Stimulated activated CD4-positive, alpha-beta T cell treated with anti-CD3 and anti-CD28 coated beads, TNF-alpha, amount 100 ng/mL, for 24 hours (primary cell): ENCODE results near the gene NT5DC2.

Experiments
- DNase-seq, 3 experiments: peaks; one replicate each; pipeline ENCODE4 v3.0.0-alpha.2; 2020; ENCODE audit warnings: low read depth in 3 of 3

The NT5DC2 gene

DNA sequence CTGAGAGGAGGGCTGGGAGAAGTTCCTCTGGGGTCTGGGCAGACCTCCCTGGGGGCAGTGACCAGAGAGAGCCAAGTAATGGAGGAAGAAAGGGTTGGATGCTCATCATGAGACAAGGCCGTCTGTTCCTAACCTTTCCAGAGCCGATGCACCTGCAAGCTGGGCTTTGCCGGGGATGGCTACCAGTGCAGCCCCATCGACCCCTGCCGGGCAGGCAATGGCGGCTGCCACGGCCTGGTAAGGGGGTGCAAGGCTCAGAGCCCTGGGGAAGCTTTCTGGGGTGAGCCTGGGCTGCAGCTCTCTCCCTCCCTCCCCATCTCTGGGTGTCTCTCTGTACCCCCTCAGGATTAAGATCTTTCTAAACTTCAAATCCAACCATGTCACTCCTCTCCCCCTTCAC, 22.1 kb downstream of the NT5DC2 start:
- no peak for DNase-seq

DNA sequence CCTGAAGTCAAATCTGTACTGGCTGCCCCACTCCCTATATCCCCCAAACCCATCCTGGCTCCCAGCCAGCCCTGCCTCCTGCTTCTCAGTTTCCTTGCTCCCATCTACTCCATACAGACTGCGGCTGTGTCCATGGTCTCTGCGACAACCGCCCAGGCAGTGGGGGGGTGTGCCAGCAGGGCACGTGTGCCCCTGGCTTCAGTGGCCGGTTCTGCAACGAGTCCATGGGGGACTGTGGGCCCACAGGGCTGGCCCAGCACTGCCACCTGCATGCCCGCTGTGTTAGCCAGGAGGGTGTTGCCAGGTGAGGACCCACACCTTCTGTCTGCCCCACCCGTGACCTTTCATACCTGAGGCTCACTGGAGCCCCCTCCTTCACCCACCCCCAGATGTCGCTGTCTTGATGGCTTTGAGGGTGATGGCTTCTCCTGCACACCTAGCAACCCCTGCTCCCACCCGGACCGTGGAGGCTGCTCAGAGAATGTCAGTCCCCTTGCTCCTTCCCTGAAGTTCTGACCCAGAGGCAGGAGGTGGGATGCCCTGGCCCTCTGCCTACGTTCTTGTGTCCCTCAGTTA, 23.8 kb downstream of the NT5DC2 start:
- DNase-seq: no peak

DNA sequence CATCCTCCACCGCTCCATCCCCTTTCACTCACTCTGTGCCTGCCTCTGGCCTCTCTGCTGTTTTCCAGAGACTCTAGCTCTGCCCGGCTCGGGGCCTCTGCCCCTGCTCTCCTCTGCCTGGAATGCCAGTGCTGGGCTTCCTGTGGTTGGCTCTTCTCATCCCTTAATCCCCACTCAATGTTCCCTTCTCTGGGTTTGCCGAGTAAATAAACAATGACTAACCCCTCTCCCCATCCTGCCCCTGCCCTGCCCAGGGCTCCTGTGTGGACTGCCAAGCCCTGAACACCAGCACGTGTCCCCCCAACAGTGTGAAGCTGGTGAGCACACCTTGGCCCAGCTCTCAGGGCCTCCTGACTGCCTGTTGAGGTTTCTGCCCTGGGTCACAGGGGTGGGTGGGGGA, 26.3 kb downstream of the NT5DC2 start:
- DNase-seq: no peak

DNA sequence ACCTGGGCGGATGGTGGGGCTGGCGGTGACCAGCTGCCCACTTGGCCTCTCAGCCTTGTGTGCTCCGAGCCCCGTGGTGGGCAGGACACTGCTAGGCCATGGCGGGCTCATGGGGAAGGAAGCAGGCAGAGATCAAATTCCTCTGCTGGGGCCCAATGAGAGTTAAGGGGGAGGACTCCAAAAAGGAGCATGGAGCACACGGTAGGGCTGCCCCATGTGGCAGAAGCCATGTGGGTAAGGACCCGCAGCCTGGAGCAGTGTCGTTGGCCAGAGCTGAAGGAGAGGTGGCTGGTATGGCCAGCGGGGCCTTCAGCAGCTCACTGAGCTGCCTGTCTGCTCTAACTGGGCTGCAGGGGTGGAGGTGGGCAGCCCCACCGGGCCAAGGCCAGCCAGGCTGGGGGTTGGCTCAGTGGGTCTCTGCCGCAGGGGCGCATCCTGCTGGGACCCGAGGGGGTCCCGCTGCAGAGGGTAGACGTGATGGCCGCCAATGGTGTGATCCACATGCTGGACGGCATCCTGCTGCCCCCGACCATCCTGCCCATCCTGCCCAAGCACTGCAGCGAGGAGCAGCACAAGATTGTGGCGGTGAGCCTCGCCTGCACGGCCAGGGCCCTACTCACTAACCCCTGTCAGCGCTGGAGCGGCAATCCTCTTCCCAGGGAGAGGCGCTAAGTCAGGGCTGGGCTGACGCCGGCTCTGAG, 27.2 kb downstream of the NT5DC2 start:
- DNase-seq: no peak

DNA sequence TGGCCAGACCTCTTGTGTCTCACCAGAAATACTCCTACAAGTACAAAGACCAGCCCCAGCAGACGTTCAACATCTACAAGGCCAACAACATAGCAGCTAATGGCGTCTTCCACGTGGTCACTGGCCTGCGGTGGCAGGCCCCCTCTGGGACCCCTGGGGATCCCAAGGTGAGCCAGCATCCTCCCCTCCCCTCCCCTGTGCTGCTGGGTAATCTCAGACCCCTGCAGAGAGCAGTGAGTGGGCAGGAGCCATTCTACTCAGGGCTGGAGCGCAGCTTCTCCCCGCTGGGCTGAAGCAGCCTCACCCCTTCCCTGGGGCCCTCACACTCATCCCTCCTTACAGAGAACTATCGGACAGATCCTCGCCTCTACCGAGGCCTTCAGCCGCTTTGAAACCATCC, 28.7 kb downstream of the NT5DC2 start:
- no peak for DNase-seq

DNA sequence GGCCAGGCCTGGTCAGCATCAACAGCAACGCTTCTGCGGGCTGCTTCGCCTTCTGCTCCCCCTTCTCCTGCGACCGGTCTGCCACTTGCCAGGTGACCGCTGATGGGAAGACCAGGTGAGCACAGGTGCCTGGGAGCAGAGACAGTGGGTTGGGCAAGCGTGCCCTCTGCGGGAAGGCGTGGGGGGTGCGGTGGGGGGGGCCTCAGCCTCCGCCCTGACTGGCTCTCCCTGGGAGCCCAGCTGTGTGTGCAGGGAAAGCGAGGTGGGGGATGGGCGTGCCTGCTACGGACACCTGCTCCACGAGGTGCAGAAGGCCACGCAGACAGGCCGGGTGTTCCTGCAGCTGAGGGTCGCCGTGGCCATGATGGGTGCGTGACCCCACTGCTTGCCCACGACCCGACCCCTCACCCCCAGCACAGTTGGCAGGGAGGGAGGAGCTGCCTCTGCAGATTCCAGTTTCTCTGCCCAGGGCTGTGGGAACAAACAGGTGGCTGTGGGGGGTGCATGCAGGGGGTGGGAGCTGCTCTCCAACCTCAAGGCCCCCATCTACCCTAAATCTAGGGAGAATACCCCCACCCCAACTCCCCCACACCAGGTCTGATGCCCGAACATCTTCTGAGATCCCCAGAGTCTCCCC, 29.8 kb downstream of the NT5DC2 start:
- DNase-seq: no peak

DNA sequence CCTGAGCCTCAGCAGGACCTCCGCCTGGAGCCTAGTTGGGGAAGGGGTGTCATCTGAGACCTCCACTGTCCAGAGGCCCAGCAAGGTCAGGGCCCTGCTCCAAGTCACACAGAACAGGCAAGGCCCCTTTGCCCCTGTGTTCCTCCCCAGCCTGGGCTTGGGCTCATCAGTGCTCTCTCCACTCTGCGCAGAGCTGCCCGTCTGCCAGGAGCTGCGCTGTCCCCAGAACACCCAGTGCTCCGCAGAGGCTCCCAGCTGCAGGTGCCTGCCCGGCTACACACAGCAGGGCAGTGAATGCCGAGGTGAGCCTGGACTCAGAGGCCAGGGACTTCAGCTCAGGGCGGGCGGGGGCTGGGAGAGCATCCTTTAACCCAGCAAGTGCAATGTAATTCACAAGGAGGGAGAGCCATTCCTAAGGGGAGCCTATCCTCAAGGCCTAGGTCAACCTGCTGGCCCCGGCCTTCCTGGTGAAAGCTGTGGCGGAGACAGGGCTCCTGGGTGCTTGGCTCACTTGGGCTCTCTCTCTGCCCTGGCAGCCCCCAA, 30.8 kb downstream of the NT5DC2 start:
- DNase-seq: no peak

DNA sequence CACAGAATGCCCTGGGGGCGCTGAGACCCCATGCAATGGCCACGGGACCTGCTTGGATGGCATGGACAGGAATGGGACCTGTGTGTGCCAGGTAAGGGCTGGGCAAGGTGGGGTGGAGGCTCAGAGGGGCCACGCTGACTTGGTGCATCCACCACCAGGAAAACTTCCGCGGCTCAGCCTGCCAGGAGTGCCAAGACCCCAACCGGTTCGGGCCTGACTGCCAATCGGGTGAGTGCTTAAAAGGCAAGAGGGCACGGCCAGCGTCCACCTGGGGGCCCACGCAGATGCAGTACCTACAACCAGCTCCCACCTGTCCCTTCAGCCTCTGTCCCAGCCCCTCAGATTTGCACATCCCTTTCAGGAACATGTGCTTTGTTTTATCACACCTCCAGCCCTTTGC, 31.7 kb downstream of the NT5DC2 start:
- no peak for DNase-seq

DNA sequence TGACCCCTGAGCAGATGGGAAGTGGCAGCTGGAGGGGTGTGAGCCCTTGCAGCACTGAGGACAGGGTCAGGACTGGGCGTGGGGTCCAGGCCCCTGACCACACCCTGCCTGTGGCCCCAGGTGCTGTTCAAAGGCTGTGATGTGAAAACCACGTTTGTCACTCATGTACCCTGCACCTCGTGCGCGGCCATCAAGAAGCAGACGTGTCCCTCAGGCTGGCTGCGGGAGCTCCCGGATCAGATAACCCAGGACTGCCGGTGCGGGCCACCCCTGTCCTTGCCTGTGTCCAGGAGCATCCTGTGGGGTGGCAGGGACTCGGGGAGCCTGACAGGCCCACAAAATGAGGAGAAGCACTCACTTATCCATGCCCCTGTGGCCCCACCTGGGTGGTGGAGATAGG, 32.6 kb downstream of the NT5DC2 start:
- no peak for DNase-seq

DNA sequence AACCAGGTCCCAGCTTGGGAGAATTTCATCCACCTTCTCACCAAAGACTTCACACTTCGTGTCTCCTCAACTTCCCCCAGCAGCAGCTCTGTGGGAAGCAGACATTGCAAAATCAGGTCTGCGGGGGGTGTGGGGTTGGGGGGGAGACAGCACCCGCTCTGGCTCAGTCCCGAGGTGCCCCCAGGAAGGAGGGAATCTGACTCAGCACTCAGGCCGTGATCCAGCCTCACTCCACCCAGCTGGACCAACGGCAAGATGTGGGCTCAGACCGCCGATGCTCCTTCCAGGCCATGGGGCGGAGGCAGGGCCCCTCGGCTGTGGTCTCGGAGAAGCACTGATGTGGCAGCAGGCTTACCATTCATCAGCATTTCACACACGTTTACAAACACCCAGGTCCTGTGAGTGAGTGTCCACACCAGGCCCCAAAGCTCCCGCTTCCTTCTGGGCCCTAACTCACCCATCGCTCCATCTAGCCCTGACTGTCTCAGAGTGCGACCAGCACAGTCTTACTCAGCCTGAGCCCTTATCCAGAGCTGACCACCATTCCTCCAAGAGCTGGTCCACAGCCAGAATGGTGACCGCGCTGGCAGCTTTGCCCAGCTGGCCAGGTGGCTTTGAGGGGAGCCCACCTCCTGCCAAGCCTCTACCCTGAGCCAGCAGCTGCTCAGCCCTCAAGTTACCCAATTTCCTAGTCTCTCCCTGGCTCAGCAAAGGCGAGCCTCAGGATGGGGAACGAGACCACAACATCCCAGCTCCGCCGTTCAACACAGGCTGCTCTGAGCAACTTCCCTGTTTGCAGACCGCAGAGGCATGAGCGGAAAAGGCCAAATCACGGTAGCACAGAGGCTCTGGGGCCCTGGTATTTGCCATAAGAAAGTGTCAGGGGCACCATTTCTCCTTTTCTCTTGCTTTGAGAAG, 35.3 kb downstream of the NT5DC2 start:
- DNase-seq: no peak

DNA sequence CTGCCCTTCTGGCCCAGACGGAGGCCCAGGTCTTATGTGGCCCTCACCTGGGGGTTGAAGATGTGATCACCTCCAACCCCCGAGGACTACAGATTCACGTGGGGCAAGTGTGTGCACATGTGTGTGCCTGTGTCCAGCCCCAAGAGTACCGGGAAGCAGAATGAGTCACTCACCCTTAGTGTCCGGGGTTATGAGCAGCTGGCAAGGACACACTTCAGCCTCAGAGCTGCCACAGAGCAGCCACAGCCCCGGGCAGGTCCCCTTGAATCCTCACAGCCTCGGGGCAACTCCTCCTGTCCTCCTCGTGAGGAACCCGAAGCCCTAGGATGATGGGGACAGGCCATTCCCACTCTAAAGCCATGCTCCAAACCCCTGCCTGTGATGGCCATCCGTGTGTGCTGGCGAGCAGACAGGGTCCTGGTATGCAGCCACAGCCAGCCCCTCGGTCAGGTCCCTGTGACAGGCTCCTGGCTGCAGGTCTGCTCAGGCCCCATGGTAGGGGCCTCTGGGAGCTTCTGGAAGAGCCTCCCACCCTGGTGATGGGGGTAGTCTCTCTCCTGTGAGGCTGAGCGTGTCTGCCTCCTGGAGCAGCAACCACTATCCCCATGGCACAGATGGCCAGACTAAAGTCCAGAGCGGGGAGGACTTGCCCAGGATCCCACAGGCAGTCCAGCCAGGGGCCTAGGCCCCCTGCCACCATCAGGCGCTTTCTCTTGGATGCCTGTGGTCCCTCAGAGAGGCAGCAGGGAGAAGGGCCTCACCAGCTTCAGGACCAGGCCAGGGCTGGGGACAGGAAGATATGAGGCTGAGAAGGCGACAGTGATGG, 37.7 kb downstream of the NT5DC2 start:
- no peak for DNase-seq

DNA sequence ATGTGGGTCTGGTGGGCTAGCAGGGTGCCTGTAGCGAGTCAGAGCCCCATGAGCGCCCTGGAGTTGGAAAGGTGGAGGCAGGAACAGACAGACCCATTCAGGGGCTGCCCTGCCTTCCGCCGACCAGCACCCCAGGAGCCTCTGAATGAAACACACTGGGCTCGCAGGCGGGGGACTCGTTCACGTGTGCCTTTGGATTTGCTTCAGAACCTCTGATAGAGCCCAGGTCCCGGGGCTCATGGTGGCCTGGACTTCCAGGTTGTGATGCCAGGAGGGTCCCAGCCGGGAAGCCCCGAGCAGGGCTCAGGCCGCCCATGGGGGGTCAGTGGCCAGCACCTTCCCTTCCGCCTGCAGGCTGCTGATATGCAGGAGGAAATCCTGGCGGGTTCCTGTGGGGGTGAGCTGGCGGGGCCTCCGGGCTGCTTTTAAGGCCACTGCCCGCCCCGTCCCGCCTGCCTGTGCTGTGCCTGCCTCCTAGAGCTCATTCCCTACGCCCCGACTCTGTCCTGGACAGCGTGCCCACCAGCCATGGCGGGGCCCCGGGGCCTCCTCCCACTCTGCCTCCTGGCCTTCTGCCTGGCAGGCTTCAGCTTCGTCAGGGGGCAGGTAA, 38.7 kb downstream of the NT5DC2 start, which contains the start of gene STAB1:
TSS of gene STAB1 (plus strand) at position 453 of the 610 bp plus-strand sequence. CDS start at position 529, 76 bp downstream.
- DNase-seq: no peak

DNA sequence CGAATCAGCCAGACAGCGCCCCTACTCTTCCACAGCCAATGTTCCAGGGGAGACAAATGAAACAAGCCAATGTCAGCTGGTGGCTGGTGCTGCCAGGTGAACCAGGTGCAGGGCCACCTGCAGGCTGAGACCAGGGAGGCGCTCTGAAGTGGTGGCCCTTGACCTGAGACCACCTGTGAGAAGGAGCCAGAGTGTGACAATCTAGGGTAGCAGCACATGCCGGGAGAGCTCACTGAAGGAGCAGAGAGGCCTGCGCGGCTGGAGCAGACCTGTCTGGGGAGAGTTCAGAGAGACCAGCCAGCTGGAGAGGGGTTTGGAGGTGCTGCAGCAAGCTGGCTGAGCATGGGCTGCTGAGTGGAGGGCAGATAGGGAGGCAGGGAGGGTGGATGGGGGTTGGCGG, 39.2 kb downstream of the NT5DC2 start:
- no peak for DNase-seq

DNA sequence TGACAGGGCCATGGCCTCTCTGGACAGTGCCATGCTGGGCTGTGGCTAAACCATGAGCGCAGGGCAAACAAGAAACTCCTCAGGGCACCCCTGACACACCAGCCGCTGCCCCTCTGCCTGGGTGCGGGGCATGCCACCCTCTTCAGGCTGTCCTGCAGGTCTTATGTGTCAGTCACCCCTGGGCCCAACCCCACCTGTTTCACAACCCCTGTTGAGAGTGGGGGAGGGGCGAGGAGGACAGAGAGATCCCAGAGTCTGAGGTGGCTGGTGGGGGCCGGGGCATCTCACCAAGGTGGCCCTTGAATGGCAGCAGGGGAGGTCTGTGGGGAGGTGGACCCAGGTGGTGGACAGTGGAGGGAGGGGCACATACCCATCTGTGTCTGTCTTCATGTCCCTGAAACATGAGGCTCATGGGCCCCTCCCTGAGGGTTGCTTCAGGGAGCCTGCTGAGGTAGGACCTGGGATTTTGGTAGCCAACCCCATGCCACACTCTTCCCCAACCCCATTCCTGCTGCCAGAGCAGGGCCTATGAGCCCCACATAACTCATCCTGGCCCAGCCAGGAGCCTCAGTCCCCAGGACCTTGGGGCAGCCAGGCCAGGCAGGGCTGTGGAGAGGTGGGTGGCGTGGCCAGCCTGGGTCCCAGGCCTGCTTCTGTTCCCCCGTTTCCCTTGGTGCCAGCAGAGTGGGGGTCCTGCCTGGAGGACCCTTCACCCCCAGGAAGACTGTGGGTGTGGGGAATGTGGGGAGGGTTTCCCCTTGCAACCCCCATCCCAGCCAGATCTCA, 40.2 kb downstream of the NT5DC2 start:
- DNase-seq: no peak

DNA sequence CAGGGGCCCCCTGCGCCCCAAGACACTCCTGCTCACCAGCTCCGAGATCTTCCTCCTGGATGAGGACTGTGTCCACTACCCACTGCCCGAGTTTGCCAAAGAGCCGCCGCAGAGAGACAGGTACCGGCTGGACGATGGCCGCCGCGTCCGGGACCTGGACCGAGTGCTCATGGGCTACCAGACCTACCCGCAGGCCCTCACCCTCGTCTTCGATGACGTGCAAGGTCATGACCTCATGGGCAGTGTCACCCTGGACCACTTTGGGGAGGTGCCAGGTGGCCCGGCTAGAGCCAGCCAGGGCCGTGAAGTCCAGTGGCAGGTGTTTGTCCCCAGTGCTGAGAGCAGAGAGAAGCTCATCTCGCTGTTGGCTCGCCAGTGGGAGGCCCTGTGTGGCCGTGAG, 41.6 kb downstream of the NT5DC2 start:
- no peak for DNase-seq

DNA sequence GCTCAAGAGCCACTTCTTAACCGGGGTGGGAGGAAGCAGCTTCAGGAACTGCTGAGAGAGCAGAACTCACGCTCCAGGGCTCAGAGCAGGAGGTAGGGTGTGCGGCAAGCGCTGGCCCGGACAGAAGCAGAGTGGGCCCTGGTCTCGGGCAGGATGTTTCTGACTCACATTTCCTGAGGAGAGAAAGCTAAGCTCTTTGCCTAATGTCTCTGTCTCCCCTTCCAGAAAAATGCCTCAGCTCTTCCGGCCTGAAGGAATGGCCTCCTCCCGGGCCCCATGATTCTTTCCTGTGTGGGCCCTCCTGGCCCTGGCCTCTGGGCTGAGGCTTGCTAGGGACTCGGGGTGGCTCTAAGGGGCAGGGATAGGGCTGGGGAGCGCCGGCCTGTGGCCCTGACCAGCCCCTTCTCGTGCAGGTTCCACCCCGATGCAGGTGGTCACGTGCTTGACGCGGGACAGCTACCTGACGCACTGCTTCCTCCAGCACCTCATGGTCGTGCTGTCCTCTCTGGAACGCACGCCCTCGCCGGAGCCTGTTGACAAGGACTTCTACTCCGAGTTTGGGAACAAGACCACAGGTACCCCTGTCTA, 42.6 kb downstream of the NT5DC2 start:
- DNase-seq: no peak

DNA sequence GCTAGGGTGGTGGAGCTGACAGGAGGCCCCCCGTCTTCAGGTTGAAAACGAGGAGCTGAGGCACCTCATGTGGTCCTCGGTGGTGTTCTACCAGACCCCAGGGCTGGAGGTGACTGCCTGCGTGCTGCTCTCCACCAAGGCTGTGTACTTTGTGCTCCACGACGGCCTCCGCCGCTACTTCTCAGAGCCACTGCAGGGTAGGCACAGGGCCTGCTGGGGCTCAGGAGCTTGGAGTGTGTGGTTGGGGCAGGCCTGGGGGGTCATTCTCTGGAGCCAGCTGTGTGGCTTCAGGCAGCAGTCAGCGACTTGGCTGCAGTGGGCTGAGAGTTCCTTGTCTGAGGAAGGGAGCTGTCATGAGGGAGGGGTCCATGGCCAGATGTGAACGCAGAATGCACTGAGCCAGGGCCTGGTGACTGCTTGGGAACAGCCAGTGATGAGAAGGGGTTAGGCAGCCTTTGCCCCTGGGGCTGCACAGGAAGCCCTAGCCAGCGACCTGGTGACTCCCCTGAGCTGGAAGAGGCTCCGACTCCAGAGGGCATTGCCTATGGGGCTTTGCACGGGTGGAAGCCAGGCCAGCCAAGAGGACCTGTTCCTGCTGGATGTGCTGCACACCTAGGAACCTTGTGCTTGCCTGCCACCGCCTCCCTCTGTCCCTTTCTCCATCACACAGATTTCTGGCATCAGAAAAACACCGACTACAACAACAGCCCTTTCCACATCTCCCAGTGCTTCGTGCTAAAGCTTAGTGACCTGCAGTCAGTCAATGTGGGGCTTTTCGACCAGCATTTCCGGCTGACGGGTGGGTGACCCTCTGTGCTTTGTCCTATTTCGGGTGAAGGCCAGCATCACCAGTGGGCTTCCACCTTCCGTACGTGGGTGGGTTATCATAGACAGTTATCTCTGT, 43.4 kb downstream of the NT5DC2 start:
- no peak for DNase-seq

DNA sequence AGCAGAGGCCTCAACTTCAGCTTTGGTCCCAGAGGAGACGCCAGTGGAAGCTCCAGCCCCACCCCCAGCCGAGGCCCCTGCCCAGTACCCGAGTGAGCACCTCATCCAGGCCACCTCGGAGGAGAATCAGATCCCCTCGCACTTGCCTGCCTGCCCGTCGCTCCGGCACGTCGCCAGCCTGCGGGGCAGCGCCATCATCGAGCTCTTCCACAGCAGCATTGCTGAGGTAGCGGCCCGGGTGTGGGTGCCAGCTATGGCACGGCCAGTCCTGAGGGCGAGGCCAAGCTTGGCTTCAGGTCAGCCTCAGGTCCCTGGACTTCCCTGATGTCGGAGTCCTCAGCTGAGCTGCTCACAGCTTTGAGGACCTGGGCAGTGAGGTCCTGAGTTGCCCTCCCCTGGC, 44.2 kb downstream of the NT5DC2 start:
- no peak for DNase-seq
